Embryonic facial prominence (tissue), 1 donor: ENCODE measurements around the gene TCIRG1.

Experiments used
- DNase-seq: peaks from one replicate; pipeline ENCODE4 v3.0.0-alpha.2; 2016; ENCODE audit errors: extremely low spot score

TCIRG1 gene

DNA sequence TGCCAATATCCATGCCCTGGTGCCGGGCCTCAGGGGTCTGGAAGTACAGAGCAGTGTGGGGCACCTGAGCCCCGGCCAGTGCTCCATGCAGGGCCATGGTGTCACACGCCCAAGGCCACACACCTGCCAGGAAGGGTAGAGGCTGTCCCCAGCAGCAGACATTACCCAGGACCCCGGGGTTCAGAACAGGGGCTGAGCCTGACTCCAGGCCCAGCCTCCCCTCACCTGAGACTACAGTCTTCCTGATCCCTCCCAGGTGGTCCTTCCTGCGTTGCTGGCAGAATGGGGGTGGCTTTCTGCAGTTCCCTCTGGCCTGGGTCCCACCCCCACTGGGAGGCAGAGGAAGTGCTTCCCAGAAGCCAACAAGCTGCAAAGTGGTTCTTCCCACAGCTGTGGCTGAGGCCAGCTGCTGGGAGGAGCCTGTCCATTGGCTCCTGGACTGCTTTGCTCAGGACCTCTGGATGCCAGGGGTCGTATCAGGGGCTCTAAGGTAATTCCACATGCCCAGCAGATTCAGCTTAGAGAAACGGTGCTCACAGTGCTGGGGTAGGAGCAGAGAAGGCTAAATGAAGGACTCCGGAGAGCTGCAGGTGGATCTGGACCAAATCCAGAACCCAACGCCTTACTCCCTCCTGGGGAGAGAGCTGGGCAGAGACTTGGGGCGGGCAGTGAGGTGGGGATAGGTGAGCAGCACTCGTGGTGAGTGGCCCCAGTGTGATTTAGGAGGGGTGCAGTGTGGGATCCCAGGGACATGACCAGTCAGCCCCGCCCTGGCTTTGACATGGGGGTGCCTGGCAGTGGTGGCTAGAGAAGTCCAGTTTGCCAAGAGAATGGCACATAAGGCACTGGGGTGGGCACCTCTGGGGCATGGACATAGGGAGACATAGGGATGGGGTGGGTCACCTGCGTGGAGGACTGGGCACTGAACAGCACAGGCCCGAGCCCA is 12.6 kb downstream of the TCIRG1 start:
- no peak for DNase-seq

- DNase-seq: no peak
Observed at GRCh38 chr11:68052137-68052873, 13.5 kb downstream of the TCIRG1 start.

- no peak for DNase-seq
Observed at GRCh38 chr11:68053117-68053516, 14.3 kb downstream of the TCIRG1 start.

- DNase-seq: no peak
Observed at GRCh38 chr11:68053981-68054812, 15.4 kb downstream of the TCIRG1 start.

GRCh38 chr11:68056317-68057285 is 17.8 kb downstream of the TCIRG1 start:
- DNase-seq: no peak

DNA sequence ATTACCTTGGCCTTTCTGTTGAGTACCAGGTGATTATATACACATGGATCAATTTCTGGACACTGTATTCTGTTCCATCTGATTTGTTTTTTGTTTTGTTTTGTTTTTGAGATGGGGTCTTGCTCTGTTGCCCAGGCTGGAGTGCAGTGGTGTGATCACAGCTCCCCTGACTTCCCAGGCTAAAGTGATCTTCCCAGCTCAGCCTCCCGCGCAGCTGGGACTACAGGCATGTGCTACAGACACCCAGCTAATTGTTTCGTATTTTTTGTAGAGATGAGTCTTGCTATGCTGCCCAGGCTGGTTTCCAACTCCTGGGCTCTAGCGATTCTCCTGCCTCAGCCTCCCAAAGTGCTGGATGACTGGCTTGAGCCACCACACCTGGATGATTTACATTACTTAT is 19.0 kb downstream of the TCIRG1 start:
- DNase-seq: no peak

DNA sequence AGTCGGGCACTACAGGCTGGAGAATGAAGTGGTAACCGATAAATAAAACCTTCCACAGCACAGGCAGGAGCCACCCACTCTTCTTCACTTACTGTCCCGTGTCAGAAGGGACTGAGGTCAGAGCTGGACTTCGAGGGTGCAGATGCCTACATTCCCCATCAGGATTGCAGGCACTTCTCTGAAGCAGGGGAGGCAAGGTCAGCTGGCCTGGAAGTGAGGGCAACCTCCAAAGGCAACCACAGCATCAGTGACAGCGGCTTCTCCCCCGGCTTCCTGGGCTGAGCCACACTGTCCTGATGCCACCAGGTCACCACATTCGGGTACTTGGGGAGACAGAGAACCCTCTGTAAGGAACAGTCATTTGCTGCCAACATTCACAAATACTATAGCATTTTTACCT is 22.7 kb downstream of the TCIRG1 start:
- DNase-seq: no peak

DNA sequence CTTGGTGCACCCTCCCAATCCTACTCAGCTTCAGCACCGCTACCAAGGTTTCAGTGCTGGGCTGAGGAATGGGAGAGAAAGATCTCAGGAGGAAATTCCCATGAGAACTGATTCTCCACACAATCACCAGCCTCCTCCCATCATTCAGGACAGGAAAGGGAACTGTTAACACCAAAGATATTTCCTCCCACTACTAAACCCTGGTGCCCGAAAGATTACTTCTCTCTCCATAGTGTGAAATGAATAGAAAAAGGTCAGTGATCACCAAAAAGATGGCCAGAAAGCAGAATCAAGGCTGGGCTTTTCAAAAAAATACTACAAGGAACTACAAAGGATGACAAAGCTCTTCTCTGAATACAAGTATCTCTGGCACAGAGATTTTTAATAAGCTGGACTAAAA is 26.1 kb downstream of the TCIRG1 start:
- no peak for DNase-seq

GRCh38 chr11:68065841-68066240 is 27.0 kb downstream of the TCIRG1 start:
- DNase-seq: no peak

DNA sequence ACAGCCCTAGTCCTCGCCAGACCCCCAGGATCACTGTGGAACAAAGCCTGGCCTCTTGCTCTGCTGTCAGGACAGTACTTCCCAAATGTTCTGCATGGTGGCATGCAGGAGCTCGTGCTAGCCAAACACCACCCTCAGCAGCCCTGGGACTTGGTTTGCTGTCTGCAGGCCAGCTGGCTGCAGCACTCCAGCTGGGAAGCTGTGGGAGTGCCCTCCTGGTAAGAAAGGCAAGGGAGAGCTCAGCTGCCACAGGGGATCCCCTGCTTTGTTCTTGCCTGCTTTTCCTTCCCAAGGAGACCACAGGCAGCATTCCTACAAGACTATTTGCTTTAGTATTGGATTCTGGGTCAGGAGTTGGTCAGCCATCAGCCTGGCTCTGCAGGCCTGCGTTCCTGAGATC is 27.9 kb downstream of the TCIRG1 start:
- DNase-seq: no peak

- no peak for DNase-seq
Observed at GRCh38 chr11:68067991-68068390, 29.2 kb downstream of the TCIRG1 start.

DNA sequence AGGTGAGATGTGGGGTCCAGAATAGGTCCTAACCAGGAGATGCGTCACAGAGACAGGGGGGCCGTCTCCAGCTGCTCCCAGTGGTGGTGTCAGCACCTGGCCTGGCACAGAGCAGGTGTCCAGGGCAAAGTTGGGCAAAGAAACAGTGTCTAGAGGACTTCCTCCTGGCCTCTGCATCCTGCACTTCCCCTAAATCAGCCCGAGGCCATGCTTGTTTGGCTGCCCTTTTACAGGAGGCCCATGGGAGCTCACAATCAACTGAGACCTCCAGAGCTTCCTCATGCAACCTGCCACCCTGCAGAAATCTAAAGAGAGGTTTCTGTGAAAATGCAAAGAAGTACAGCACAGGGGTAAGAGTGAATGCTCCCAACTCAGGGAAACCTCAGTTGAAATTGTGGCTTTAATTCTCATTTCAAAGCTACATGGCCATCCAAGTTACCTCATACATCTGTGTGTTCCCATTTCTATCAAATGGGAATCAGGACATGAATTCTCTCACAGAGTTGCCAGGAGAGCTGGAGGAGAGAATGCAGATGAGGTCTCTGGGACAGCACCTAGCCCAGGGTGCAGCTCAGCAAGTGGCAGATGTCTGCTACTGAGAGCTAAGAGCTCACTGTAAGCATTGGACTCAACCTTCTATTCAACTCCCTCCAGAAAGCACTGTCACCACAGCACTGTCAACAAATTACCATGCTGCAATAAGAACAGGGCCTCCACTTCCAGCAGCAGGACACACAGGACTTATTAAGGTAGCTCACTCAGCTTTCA is 32.6 kb downstream of the TCIRG1 start:
- no peak for DNase-seq

GRCh38 chr11:68074584-68075352 is 35.9 kb downstream of the TCIRG1 start:
- DNase-seq: no peak

DNA sequence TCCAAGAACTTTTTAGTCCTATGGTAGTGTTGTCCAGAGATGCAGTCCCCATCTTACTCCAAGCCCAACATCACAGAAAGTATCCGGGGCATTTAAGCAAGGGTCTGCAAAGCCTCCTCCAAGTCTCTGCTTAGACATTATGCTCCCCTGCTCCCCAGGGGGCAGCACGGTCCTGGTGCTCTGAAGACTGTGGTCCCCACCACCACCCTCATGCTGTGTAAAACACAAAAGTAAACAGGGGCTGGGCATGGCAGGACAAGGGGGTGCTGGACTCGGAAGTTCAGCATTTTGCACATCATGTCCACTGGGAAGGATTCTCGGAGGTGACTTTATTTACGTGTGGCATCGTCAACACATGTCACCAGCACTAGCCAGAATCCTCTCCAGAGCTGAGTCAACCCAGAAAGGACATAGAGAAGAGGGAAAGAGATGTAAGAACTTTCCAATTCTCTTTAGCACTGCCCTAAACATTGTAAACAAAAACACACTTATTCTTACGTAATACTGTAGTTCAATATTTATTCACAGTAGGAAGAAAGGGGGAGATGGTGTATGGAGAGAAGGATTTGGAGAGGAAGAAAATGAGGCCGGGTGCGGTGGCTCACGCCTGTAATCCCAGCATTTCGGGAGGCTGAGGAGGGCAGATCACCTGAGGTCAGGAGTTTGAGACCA is 37.7 kb downstream of the TCIRG1 start:
- DNase-seq: no peak

GRCh38 chr11:68077617-68078582 is 39.1 kb downstream of the TCIRG1 start:
- DNase-seq: no peak

DNA sequence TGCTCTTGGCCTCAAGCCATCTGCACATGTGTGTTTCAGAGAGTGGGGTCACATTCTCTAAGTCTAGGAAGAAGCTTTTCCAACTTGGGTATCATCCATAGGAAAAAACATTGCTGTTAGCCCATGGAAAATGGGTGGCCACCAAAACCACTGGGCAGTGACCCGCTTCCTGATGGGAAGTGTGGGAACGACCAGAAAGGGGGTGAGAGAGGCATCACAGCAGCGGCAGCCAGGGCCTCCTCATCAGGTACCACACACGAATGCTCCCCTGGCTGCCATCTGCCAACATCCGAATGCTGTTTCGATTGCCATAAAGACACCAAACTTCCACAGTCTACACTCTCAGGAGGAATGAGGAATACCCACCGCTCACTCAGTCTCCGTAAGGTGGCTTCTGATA is 42.0 kb downstream of the TCIRG1 start:
- no peak for DNase-seq

DNA sequence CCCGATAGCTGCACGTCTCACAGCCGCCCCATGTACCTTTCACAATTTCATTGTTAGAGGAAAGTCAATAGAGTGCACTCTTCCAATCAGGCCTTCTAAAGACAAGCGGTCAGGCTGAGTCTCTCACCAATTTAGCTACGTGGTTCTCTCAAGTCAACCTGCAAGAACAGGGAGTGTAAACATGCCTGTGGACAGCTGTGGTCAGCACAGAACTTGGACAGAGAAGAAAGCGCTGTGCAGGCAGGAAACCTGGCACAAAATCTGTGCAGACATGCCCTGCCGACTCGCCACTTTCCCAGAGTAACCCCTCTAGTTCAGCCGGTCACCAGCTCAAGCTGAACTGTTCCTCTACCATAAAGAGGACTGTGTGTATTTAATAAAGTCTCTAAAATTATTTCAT is 42.9 kb downstream of the TCIRG1 start:
- no peak for DNase-seq

GRCh38 chr11:68082481-68082880 is 43.7 kb downstream of the TCIRG1 start:
- no peak for DNase-seq
